HPDE6-E6E7 (cell line): ENCODE measurements around the gene ULBP1.
"Not testable (repeated sequence)": the region's sequence is repeated elsewhere in the genome, so short reads cannot be mapped to it uniquely, and the experiment has no call there.

Experiments
- DNase-seq: peaks from one replicate; pipeline ENCODE4 v3.0.0; 2011; ENCODE audit warnings: missing footprints; ENCODE audit errors: extremely low spot score

ULBP1 gene

GRCh38 chr6:149953390-149953789, 10.4 kb upstream of the ULBP1 start:
- DNase-seq, result not testable (repeated sequence)

DNA sequence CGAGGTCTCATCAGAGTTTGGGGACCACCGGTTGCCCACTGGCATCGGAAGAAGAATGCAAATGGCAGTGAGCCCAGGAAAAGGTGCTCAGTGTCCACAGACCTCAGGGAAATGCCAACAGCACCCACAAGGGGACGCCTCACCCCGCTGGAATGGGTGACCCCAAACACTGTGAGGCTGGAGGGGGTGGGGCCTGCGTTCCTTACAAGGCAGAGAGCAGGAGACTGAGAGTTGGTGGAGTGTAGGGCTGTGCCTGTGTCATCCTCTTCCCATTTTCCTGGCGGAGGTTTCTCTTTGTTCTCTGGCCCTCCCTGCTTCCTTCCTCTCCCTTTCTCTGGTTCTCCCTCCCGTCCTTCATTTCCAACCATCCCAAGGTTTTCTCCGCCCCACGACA, 9.8 kb upstream of the ULBP1 start:
- not testable (repeated sequence) for DNase-seq

- DNase-seq, result not testable (repeated sequence)
Measured at GRCh38 chr6:149954328-149954983, 9.3 kb upstream of the ULBP1 start.

GRCh38 chr6:149954984-149955653, 8.6 kb upstream of the ULBP1 start:
- DNase-seq, result not testable (repeated sequence)

- not testable (repeated sequence) for DNase-seq
Measured at GRCh38 chr6:149955654-149956317, 8.0 kb upstream of the ULBP1 start.

DNA sequence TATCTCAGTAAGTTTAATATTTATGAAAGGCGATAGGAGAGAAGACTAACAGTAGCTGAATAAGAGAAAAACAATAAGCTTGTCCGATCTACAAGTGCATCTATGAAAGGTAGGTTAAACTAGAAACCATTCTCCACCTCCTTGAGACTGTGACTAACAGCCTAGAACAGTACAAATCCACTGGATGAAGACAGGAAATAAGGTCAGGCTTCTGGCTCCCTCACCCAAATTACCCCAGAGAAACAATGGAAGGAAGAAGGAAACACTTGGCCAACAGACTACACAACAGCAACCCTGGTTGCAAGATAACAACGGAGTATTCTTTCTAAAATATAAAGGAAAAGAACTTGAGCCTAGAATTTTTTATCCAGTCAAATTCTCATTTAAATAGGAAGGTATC, 5.6 kb upstream of the ULBP1 start:
- DNase-seq, result not testable (repeated sequence)

- DNase-seq, result not testable (repeated sequence)
Measured at GRCh38 chr6:149959806-149960205, 3.9 kb upstream of the ULBP1 start.

- DNase-seq, result no peak
Measured at GRCh38 chr6:149960488-149960887, 3.3 kb upstream of the ULBP1 start.

DNA sequence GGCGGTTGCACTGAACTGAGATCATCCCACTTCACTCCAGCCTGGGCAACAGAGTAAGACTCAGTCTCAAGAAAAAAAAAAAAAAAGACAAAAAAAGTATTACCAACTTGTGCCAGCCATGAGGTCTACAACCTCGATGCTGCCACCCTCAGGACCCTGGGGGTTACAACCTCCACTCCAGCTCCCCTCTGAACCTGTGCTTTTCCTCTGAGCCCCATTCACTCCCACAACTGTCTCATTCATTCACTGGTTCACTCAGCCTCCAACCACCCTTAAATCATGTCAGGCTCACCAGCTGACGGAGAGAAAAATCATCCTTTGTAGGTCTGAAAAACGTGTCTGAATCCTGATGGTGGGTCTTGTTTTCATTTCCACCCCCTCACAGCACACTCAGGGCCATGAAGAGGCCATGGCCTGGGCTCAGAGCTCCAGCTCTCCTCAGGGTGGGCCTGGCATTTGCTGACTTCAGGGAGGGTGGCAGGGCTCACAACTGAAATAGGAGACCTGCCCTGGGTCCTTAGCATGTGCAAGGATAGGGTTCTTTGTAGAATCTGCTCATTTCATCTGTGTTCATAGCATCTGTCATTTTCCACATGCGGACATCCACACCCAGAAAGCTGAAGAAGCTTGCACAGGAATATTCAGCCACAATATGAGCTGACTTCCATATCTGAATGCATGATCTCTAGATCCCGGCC, 1.9 kb upstream of the ULBP1 start:
- DNase-seq, result no peak

DNA sequence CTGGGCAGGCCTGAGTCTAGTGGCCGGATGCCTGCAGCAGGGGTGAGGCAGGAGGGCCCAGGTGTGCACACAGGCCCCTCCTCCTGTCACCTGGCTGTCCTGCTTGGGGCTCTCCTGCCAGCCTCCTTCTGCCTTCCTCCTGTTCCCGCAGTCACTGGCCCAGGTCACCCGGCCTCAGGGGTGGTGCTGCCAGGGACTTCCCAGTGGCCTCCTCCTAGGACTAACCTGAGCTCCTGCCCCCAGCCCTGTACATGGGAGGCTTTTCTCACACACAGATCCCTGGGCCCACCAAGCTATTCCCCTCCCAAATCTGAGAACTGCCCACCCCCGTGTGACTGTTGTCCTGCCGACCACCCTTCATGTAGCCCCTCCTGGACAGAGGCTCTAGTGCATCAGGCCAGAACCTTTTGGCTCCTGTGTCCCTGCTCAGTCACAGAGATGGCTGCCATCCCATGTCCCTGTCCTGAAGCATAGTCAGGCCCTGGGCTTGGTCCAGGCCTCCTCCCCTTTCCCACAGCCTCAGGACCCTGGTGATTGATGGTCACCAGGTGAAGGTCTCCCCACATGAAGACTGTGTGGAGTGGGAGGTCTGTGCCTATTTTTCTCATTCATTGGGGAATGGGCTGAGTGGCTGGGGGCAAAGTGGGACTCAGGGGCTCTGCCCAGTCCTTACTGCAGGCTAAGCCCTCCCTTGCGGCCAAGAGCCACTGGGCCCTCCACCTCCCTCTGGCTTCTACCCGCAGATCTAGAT, 1.1 kb upstream of the ULBP1 start:
- no peak for DNase-seq

GRCh38 chr6:149963212-149963461, 606 bp upstream of the ULBP1 start:
- no peak for DNase-seq

DNA sequence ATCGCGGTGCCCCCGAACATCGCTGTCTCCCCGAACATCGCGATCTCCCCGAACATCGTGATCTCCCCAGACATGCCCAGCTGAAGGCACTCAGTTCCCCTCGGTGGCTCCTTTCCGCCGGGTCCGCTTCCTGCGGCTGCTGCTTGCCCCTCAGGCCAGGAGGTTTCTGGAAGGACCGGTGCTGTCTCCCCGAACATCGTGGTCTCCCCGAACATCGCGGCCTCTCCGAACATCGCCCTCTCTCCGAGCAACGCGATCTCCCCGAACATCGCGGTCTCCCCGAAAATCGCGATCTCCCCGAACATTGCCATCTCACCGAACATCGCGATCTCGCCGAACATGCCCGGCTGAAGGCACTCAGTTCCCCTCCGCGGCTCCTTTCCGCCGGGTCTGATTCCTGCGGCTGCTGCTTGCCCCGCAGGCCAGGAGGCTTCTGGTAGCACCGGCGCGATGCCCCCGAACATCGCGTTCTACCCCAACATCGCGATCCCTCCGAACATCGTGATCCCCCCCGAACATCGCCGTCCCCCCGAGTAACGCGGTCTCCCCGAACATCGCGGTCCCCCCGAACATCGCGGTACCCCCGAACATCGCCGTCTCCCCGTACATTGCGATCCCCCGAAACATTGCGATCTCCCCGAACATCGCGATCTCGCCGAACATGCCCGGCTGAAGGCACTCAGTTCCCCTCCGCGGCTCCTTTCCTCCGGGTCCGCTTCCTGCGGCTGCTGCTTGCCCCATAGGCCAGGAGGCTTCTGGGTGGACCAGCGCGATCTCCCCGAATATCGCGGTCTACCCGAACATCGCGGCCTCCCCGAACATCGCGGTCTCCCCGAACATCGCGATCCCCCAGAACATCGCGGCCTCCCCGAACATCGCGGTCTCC, 808 bp downstream of the ULBP1 start:
- DNase-seq, result no peak

- DNase-seq, result no peak
Measured at GRCh38 chr6:149965194-149966020, 1.7 kb downstream of the ULBP1 start.

DNA sequence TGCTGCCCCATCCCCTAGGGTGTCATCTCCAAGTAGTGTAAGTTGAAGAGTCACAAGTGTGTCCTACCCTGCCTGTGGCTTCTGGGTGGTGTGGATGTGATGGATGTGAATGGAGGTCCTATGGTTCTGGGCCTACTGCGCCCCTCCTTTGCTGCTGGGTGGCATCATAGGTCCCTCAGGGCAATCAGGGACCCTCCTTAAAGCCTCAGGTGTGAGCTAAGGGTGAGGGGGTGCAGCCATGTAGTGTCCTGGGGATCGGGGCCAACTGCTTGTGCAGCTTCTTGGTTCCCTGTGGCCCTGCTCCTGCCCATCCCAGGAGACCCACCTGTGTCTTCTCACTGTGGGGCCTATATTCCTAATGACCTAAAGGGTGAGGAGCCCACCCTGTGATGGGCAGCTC, 2.6 kb downstream of the ULBP1 start:
- DNase-seq, result not testable (repeated sequence)

DNA sequence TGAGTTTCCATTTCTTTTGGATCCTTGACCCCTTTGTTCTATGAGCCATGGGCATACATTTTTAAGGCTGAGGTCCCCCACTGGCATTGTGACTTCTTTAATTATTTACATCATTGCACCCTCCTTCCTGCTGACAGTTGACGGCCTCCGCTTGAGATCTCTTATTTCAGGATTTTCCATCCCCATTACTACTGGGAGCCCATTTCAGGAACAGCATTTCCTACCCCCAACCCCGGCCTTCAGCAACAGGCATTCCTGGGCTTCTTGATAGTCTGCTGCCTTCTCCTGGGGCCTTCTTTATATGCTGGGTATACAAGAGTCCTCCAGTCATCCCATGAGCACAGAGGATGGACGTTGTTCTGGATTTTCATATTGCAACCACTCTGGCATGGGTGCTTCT, 3.8 kb downstream of the ULBP1 start:
- no peak for DNase-seq

DNA sequence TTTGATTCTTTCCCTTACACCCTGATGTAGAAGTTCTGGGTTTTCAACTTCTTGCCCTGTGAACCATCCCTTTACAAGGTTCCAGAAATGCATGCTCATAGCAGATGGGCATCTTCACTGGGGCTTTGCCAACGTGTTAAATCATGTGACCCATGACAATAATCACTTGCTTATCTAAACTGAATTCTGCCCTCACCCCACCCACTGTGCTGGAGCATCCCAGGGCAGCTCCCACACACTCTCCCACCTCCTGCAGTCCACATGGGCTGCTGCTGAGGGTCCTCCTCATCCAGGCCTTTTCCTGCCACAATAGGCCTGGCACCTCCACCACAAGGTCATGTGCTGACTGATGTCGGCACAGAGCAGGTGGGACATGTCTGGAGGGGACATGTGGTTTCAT, 4.3 kb downstream of the ULBP1 start:
- DNase-seq, result not testable (repeated sequence)

DNA sequence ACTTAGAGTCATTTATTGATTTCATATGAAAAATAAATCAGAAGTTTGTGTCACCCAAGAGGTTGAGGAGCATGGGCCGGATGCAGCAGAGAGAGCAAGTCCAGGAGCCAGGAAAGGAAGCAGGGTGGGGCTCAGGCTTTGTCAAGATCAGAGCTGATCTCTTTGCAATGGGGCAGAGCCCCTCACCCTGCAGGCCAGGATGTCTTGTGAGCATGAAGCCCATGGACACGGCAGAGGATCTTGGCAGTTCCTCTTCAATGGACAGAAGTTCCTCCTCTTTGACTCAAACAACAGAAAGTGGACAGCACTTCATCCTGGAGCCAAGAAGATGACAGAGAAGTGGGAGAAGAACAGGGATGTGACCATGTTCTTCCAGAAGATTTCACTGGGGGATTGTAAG, 5.2 kb downstream of the ULBP1 start:
- DNase-seq, result not testable (repeated sequence)

GRCh38 chr6:149969635-149970034, 5.9 kb downstream of the ULBP1 start:
- no peak for DNase-seq

DNA sequence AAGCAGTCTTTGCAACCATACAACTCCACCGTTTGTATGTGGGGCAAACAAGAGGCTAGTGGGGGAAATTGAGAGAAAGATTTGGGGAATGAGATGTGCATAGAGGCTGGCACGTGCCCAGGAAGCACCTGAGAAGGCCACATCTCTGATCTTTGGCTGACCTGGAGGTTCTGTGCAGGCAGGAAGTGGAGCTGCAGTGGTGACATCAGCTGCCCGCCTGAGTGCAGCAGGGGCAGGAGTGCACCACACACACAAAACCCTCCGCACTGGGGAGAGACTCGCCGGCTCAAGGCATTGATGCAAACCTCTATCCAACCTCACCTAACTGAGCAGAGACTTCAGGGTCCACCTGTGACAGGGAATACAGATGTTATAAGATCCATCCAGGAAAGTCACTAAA, 10.7 kb downstream of the ULBP1 start:
- not testable (repeated sequence) for DNase-seq

DNA sequence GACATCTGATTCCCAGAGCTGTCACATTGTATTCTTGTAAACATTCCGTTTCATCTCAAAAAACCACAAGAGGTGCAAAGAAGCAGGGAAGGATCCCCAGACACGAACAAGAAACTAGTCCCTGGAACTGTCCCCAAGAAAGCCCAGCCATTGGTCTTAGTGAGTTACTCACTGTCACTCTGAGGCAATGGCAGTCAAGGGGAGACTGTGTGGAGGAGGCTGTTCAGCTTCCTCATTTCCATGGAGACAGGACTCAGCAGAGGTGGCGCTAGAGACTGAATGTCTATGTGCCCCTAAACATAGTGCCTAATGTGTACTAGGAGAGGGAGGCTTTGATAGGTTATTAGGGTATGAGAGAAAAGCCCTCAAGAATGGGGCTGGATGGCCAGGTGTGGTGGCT, 11.1 kb downstream of the ULBP1 start:
- no peak for DNase-seq
